Measurements from ENCODE around the gene PRAMEF13.
"Not testable (repeated sequence)": the region's sequence is repeated elsewhere in the genome, so short reads cannot be mapped to it uniquely, and the experiment has no call there.

Gene PRAMEF13

GRCh38 chr1:13201309-13201708, at the start of gene PRAMEF13:
Gene PRAMEF13, minus strand, starts transcription at chr1:13201409. Its CDS starts 1,820 bp downstream, at chr1:13199589.
- not testable (repeated sequence) for DNase-seq

GRCh38 chr1:13247122-13247521, 45.9 kb upstream of the PRAMEF13 start:
- not testable (repeated sequence) for DNase-seq

- not testable (repeated sequence) for DNase-seq
These were observed 45.3 kb upstream of the PRAMEF13 start for GRCh38 chr1:13246554-13246871.

- DNase-seq, result not testable (repeated sequence)
These were observed 44.8 kb upstream of the PRAMEF13 start for GRCh38 chr1:13245841-13246553.

- DNase-seq, result not testable (repeated sequence)
These were observed 42.5 kb upstream of the PRAMEF13 start for GRCh38 chr1:13243536-13244263.

- not testable (repeated sequence) for DNase-seq
These were observed 38.4 kb upstream of the PRAMEF13 start for GRCh38 chr1:13239633-13240032.

GRCh38 chr1:13237572-13237971, 36.4 kb upstream of the PRAMEF13 start:
- not testable (repeated sequence) for DNase-seq

GRCh38 chr1:13234057-13234456, 32.8 kb upstream of the PRAMEF13 start:
- not testable (repeated sequence) for DNase-seq

GRCh38 chr1:13232056-13232455, 30.8 kb upstream of the PRAMEF13 start:
- DNase-seq, result not testable (repeated sequence)

GRCh38 chr1:13231061-13231750, 30.0 kb upstream of the PRAMEF13 start:
- DNase-seq, result not testable (repeated sequence)

GRCh38 chr1:13230601-13231000, 29.4 kb upstream of the PRAMEF13 start:
- not testable (repeated sequence) for DNase-seq

- DNase-seq, result not testable (repeated sequence)
These were observed 28.9 kb upstream of the PRAMEF13 start for GRCh38 chr1:13230096-13230495.

GRCh38 chr1:13228343-13228781, 27.2 kb upstream of the PRAMEF13 start:
- DNase-seq, result no peak

GRCh38 chr1:13227271-13228055, 26.3 kb upstream of the PRAMEF13 start:
- DNase-seq, result not testable (repeated sequence)

- not testable (repeated sequence) for DNase-seq
These were observed 24.5 kb upstream of the PRAMEF13 start, which contains the start of gene PRAMEF18 for GRCh38 chr1:13225675-13226204. Gene PRAMEF18, minus strand, starts transcription at chr1:13226154. Its CDS starts 48 bp downstream, at chr1:13226106.

- no peak for DNase-seq
These were observed 23.4 kb upstream of the PRAMEF13 start for GRCh38 chr1:13224480-13225060.

- DNase-seq, result not testable (repeated sequence)
These were observed 21.6 kb upstream of the PRAMEF13 start for GRCh38 chr1:13222788-13223187.

GRCh38 chr1:13219203-13219602, 18.0 kb upstream of the PRAMEF13 start:
- not testable (repeated sequence) for DNase-seq

- DNase-seq, result not testable (repeated sequence)
These were observed 15.4 kb upstream of the PRAMEF13 start for GRCh38 chr1:13216619-13217018.

GRCh38 chr1:13208712-13209111, 7.5 kb upstream of the PRAMEF13 start:
- not testable (repeated sequence) for DNase-seq

- not testable (repeated sequence) for DNase-seq
These were observed 29.7 kb downstream of the PRAMEF13 start, which contains the start of gene PRAMEF9 for GRCh38 chr1:13171548-13171947. Gene PRAMEF9, plus strand, starts transcription at chr1:13171848. Its CDS starts 3,433 bp downstream, at chr1:13175281.

GRCh38 chr1:13165531-13165930, 35.7 kb downstream of the PRAMEF13 start, which contains the start of gene HNRNPCL4:
Gene HNRNPCL4, minus strand, starts transcription at chr1:13165631. Its CDS starts 164 bp downstream, at chr1:13165467.
- not testable (repeated sequence) for DNase-seq
